Adipocyte (in vitro differentiated cells): ENCODE results near the gene CDH4.
A peak's percentile ranks its signal among the peaks of the same experiment; 100 is the strongest.

Experiments
- DNase-seq: peaks from one replicate; pipeline ENCODE4 v3.0.0-alpha.2; 2015; ENCODE audit warnings: low read depth
- H3K27me3 ChIP-seq: replicated peaks from 2 replicates; pipeline ENCODE4 v1.7.0; 2013; ENCODE audit warnings: mild to moderate bottlenecking, low read length, moderate library complexity; ENCODE audit not compliant: control insufficient read depth, insufficient read depth
- H3K36me3 ChIP-seq: 2 replicates; pipeline ENCODE4 v1.7.0; 2013; ENCODE audit warnings: low read length, mild to moderate bottlenecking, moderate library complexity; ENCODE audit not compliant: control insufficient read depth, insufficient read depth, severe bottlenecking
- H3K4me1 ChIP-seq: 2 replicates; pipeline ENCODE4 v1.7.0; 2013; ENCODE audit warnings: mild to moderate bottlenecking, low read length, moderate library complexity; ENCODE audit not compliant: control insufficient read depth, insufficient read depth
- H3K4me3 ChIP-seq: 2 replicates; pipeline ENCODE4 v1.7.0; 2013; ENCODE audit warnings: mild to moderate bottlenecking, low read length, moderate library complexity
- H3K9ac ChIP-seq: 2 replicates; pipeline ENCODE4 v1.7.0; 2013; ENCODE audit warnings: mild to moderate bottlenecking, low read length, moderate library complexity
- H3K9me3 ChIP-seq: 2 replicates; pipeline ENCODE4 v1.7.0; 2013; ENCODE audit warnings: mild to moderate bottlenecking, low read length, moderate library complexity; ENCODE audit not compliant: control insufficient read depth

CDH4 gene

GRCh38 chr20:61886721-61887595, 634.9 kb downstream of the CDH4 start:
- peak; percentile 22 for DNase-seq
- H3K9me3 ChIP-seq = no peaks in the 10 kb centered on the region
- no peak overlapping the region for H3K4me3 ChIP-seq
- peaks cover 22% of the 10 kb centered on the region for H3K27me3 ChIP-seq
- no peaks in the 10 kb centered on the region for H3K36me3 ChIP-seq
- H3K4me1 ChIP-seq = no peaks in the 10 kb centered on the region
- no peak overlapping the region for H3K9ac ChIP-seq

DNA sequence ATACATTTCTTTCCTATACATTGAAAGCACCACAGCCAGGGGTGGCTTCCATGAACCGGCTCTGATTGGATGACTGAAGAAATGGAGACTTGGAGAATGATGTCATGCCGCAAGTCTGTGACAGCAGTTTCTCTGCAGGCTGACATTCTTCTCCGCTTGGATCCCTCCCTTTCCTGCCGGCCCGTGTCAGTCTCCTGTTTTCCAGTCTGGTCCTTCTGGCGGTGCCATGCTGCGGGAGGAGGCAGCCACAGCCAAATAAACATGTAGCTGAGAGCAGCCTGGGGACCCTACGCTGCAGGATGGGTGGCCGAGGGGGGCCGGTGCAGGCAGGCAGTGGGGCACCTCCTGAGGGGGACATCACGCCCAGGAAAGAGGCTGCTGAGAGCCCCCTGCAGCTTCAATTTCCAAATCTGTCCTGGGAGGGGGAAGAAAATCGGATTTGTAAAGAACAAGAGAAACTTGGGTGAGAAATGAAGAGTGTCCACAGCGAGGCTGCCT, 635.6 kb downstream of the CDH4 start:
- Histone ChIP-seq H3K4me1 (no peaks in the 10 kb centered on the region), H3K27me3 (peaks cover 20% of the 10 kb centered on the region), H3K9me3 (peaks cover 6% of the 10 kb centered on the region), H3K4me3 (no peak overlapping the region), H3K9ac (no peak overlapping the region), H3K36me3 (no peaks in the 10 kb centered on the region)
- DNase-seq = no peak

GRCh38 chr20:61888101-61888865, 636.2 kb downstream of the CDH4 start:
- Histone ChIP-seq H3K9ac (no peak overlapping the region), H3K9me3 (peaks cover 6% of the 10 kb centered on the region), H3K4me1 (no peaks in the 10 kb centered on the region), H3K36me3 (no peaks in the 10 kb centered on the region), H3K27me3 (peaks cover 20% of the 10 kb centered on the region), H3K4me3 (no peak overlapping the region)
- DNase-seq = no peak

DNA sequence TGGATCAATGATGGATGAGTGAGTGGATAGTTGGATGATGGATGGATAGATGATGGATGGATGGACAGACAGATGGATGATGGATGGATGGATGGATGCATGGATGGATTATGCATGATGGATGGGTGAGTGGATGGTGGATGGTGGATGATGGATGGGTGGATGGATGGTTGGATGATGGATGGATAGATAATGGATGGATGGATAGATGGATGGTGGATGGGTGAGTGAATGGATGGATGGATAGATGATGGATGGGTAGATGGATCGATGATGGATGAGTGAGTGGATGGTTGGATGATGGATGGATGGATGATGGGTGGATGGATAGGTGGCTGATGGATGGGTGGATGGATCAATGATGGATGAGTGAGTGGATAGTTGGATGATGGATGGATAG, 637.6 kb downstream of the CDH4 start:
- no peaks in the 10 kb centered on the region for H3K4me1 ChIP-seq

GRCh38 chr20:61890210-61890609, 638.1 kb downstream of the CDH4 start:
- H3K4me1 ChIP-seq = no peaks in the 10 kb centered on the region
- no peaks in the 10 kb centered on the region for H3K36me3 ChIP-seq
- no peak overlapping the region for H3K4me3 ChIP-seq
- no peak for DNase-seq
- peaks cover 6% of the 10 kb centered on the region for H3K9me3 ChIP-seq
- peaks cover 12% of the 10 kb centered on the region for H3K27me3 ChIP-seq
- H3K9ac ChIP-seq = no peak overlapping the region

More for the DNA sequence above, 637.6 kb downstream of the CDH4 start:
- H3K9ac ChIP-seq = no peak overlapping the region
- peaks cover 15% of the 10 kb centered on the region for H3K27me3 ChIP-seq
- H3K36me3 ChIP-seq = no peaks in the 10 kb centered on the region
- H3K9me3 ChIP-seq = peaks cover 6% of the 10 kb centered on the region
- H3K4me3 ChIP-seq = no peak overlapping the region
- no peak for DNase-seq

GRCh38 chr20:61891476-61891875, 639.4 kb downstream of the CDH4 start:
- peaks cover 3% of the 10 kb centered on the region for H3K27me3 ChIP-seq
- no peak overlapping the region for H3K4me3 ChIP-seq
- H3K9me3 ChIP-seq = peaks cover 6% of the 10 kb centered on the region
- no peaks in the 10 kb centered on the region for H3K4me1 ChIP-seq
- DNase-seq = no peak
- no peaks in the 10 kb centered on the region for H3K36me3 ChIP-seq
- no peak overlapping the region for H3K9ac ChIP-seq

DNA sequence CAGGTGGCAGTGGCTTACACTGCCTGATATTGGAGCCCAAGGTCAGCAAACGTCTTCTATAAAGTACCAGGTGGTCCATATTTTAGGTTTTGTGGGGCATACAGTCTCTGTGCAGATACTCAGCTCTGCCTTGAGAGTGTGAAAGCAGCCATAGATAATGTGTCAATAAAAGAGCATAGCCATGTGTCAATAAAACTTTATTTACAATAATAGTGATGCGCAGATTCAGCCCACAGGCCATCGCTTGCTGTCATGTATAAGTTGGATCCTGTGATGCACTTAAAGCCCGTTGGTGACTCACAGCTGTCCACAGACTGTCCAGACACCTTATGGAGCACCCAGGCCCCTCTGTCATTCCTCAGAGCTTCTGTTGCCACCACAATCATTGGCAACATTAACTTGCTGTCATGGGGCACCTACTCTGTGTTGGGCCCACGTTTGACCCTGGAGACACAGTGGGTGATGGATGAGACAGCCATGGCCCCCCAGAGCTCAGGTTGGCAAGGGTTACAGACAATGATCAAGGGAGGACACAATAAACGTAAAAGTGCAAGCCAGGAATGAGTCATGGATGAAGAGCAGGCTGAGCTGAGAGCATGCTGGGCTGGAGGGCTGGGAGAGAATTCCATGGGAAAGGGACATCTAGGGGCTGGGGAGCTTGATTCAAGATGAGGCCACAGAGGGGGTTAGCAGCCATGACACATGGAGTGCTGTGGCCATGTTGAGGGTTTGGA, 640.0 kb downstream of the CDH4 start:
- Histone ChIP-seq H3K27me3 (peaks cover 5% of the 10 kb centered on the region), H3K36me3 (no peaks in the 10 kb centered on the region), H3K4me1 (no peaks in the 10 kb centered on the region), H3K9ac (no peak overlapping the region), H3K9me3 (peaks cover 6% of the 10 kb centered on the region), H3K4me3 (no peak overlapping the region)
- DNase-seq = no peak

GRCh38 chr20:61895016-61895415, 643.0 kb downstream of the CDH4 start:
- Histone ChIP-seq H3K4me3 (no peak overlapping the region), H3K36me3 (no peaks in the 10 kb centered on the region), H3K9ac (no peak overlapping the region), H3K27me3 (peaks cover 15% of the 10 kb centered on the region), H3K4me1 (no peaks in the 10 kb centered on the region), H3K9me3 (peaks cover 6% of the 10 kb centered on the region)
- DNase-seq = no peak

- DNase-seq = no peak
- H3K9me3 ChIP-seq = peaks cover 6% of the 10 kb centered on the region
- no peaks in the 10 kb centered on the region for H3K4me1 ChIP-seq
- no peak overlapping the region for H3K4me3 ChIP-seq
- H3K27me3 ChIP-seq = peaks cover 20% of the 10 kb centered on the region
- no peaks in the 10 kb centered on the region for H3K36me3 ChIP-seq
- no peak overlapping the region for H3K9ac ChIP-seq
These were observed 643.6 kb downstream of the CDH4 start for GRCh38 chr20:61895686-61896057.

GRCh38 chr20:61896058-61896961, 644.2 kb downstream of the CDH4 start:
- H3K36me3 ChIP-seq = no peaks in the 10 kb centered on the region
- DNase-seq = peak; percentile 58
- no peak overlapping the region for H3K9ac ChIP-seq
- no peak overlapping the region for H3K4me3 ChIP-seq
- H3K27me3 ChIP-seq = peaks cover 25% of the 10 kb centered on the region
- H3K9me3 ChIP-seq = peaks cover 6% of the 10 kb centered on the region
- H3K4me1 ChIP-seq = no peaks in the 10 kb centered on the region
